HEK293 (cell line): ENCODE data around the gene SMS.

Experiments
- CTCF ChIA-PET: fragments of 350-600 bp; formaldehyde crosslinking; extraction: SDS; loops from one replicate; lab custom pipeline; 2021; ENCODE audit warnings: antibody characterized with exemption; lab: Yijun Ruan, JAX
- POLR2A ChIA-PET: fragments of 300-600 bp; formaldehyde crosslinking; extraction: SDS; loops from one replicate; lab custom pipeline; 2020; ENCODE audit warnings: antibody characterized with exemption, inconsistent platforms; lab: Yijun Ruan, JAX
- H3K27ac ChIP-seq: fragments of 200-500 bp; sonication (Bioruptor generic); 2 replicates; pipeline ENCODE4 v1.5.1; 2014; ENCODE audit warnings: low read depth, low read length, control low read depth, inconsistent platforms; ENCODE audit errors: extremely low read depth
- H3K36me3 ChIP-seq, 2 experiments: fragments of 200-500 bp in 1 of 2; sonication (Bioruptor generic) in 1 of 2; 1 replicate in 1 of 2; 2 replicates in 1 of 2; pipeline ENCODE4 v1.5.1; 2014 to 2017; ENCODE audit warnings: inconsistent platforms in 2 of 2, low read length in 2 of 2; ENCODE audit not compliant: control insufficient read depth in 2 of 2, insufficient read depth in 1 of 2
- H3K4me1 ChIP-seq: fragments of 200-500 bp; sonication (Bioruptor generic); 2 replicates; pipeline ENCODE4 v1.5.1; 2014; ENCODE audit warnings: mild to moderate bottlenecking, low read length, inconsistent platforms; ENCODE audit not compliant: control insufficient read depth, insufficient read depth
- H3K4me3 ChIP-seq: 2 replicates; pipeline ENCODE4 v1.5.1; 2011; ENCODE audit warnings: low read depth, mild to moderate bottlenecking, control low read depth, low read length, moderate library complexity
- H3K9me3 ChIP-seq: fragments of 200-500 bp; sonication (Bioruptor generic); 2 replicates; pipeline ENCODE4 v1.5.1; 2014; ENCODE audit warnings: low read depth, low read length, inconsistent platforms; ENCODE audit not compliant: control insufficient read depth, insufficient read depth
- GLI4 ChIP-seq: fragments of 450-650 bp; formaldehyde crosslinking; IDR thresholded peaks from 2 replicates; pipeline ENCODE4 v1.5.1; 2016; ENCODE audit warnings: missing biosample characterization, missing genetic modification characterization
- KLF10 ChIP-seq: fragments of 450-650 bp; IDR thresholded peaks from 2 replicates; pipeline ENCODE4 v1.5.1; 2018; ENCODE audit warnings: missing biosample characterization, mild to moderate bottlenecking, missing genetic modification characterization
- KLF9 ChIP-seq: fragments of 450-650 bp; formaldehyde crosslinking; IDR thresholded peaks from 2 replicates; pipeline ENCODE4 v1.5.1; 2016; ENCODE audit warnings: missing biosample characterization, missing genetic modification characterization, low read depth
- PRDM1 ChIP-seq: fragments of 450-650 bp; formaldehyde crosslinking; IDR thresholded peaks from 2 replicates; pipeline ENCODE4; 2016; ENCODE audit warnings: missing biosample characterization, missing genetic modification characterization
- TCF7L2 ChIP-seq: IDR thresholded peaks from 2 replicates; pipeline ENCODE4 v1.6.1; 2011; ENCODE audit warnings: low read depth, mild to moderate bottlenecking, inconsistent platforms, low read length, moderate library complexity, borderline replicate concordance
- ZNF10 ChIP-seq: fragments of 450-650 bp; formaldehyde crosslinking; IDR thresholded peaks from 2 replicates; pipeline ENCODE4 v1.5.1; 2017; ENCODE audit warnings: missing biosample characterization, missing genetic modification characterization
- ZNF138 ChIP-seq: fragments of 450-650 bp; formaldehyde crosslinking; IDR thresholded peaks from 2 replicates; pipeline ENCODE4 v1.5.1; 2016; ENCODE audit warnings: missing biosample characterization, missing genetic modification characterization, borderline replicate concordance
- ZNF221 ChIP-seq: fragments of 450-650 bp; formaldehyde crosslinking; IDR thresholded peaks from 2 replicates; pipeline ENCODE4 v1.5.1; 2017; ENCODE audit warnings: missing biosample characterization, missing genetic modification characterization, borderline replicate concordance
- ZNF274 ChIP-seq, 2 experiments: fragments of 200-500 bp in 1 of 2; fragments of 450-650 bp in 1 of 2; sonication (Bioruptor generic) in 1 of 2; formaldehyde crosslinking in 1 of 2; IDR thresholded peaks; 2 replicates each; pipeline versions ENCODE4 v1.5.1 to v1.6.1; 2014 to 2016; ENCODE audit warnings: borderline replicate concordance in 1 of 2, inconsistent platforms in 1 of 2, low read length in 1 of 2, missing biosample characterization in 1 of 2, missing genetic modification characterization in 1 of 2
- ZNF302 ChIP-seq: fragments of 450-650 bp; formaldehyde crosslinking; IDR thresholded peaks from 2 replicates; pipeline ENCODE4 v1.5.1; 2016; ENCODE audit warnings: missing biosample characterization, missing genetic modification characterization, low read depth
- ZNF423 ChIP-seq: fragments of 450-650 bp; formaldehyde crosslinking; IDR thresholded peaks from 2 replicates; pipeline ENCODE4 v1.5.1; 2016; ENCODE audit warnings: missing biosample characterization, missing genetic modification characterization
- ZNF624 ChIP-seq: fragments of 450-650 bp; formaldehyde crosslinking; IDR thresholded peaks from 2 replicates; pipeline ENCODE4 v1.5.1; 2017; ENCODE audit warnings: missing biosample characterization, missing genetic modification characterization
- ZNF626 ChIP-seq: fragments of 450-650 bp; sonication (Bioruptor Pico); formaldehyde crosslinking; IDR thresholded peaks from 2 replicates; pipeline ENCODE4 v1.5.1; 2018; ENCODE audit warnings: missing biosample characterization, missing genetic modification characterization, inconsistent platforms
- ZNF792 ChIP-seq: fragments of 450-650 bp; formaldehyde crosslinking; IDR thresholded peaks from 2 replicates; pipeline ENCODE4 v1.5.1; 2016; ENCODE audit warnings: missing biosample characterization, missing genetic modification characterization
- TF ChIP-seq, protein P1 (sequence below): fragments of 450-650 bp; formaldehyde crosslinking; IDR thresholded peaks from 2 replicates; pipeline ENCODE4 v1.5.1; 2016; ENCODE audit warnings: missing biosample characterization, missing genetic modification characterization
- TF ChIP-seq, protein P2 (sequence below): fragments of 450-650 bp; formaldehyde crosslinking; IDR thresholded peaks from 2 replicates; pipeline ENCODE4 v1.5.1; 2016; ENCODE audit warnings: missing biosample characterization, missing genetic modification characterization
- TF ChIP-seq, protein P3 (sequence below): fragments of 450-650 bp; formaldehyde crosslinking; IDR thresholded peaks from 2 replicates; pipeline ENCODE4 v1.5.1; 2016; ENCODE audit warnings: missing biosample characterization, missing genetic modification characterization, low read depth
- TF ChIP-seq, protein P4 (sequence below): fragments of 450-650 bp; formaldehyde crosslinking; IDR thresholded peaks from 2 replicates; pipeline ENCODE4 v1.5.1; 2016; ENCODE audit warnings: missing biosample characterization, missing genetic modification characterization, borderline replicate concordance
- TF ChIP-seq, protein P5 (sequence below): fragments of 450-650 bp; formaldehyde crosslinking; IDR thresholded peaks from 2 replicates; pipeline ENCODE4 v1.5.1; 2016; ENCODE audit warnings: missing biosample characterization, missing genetic modification characterization, low read depth

Gene SMS

DNA sequence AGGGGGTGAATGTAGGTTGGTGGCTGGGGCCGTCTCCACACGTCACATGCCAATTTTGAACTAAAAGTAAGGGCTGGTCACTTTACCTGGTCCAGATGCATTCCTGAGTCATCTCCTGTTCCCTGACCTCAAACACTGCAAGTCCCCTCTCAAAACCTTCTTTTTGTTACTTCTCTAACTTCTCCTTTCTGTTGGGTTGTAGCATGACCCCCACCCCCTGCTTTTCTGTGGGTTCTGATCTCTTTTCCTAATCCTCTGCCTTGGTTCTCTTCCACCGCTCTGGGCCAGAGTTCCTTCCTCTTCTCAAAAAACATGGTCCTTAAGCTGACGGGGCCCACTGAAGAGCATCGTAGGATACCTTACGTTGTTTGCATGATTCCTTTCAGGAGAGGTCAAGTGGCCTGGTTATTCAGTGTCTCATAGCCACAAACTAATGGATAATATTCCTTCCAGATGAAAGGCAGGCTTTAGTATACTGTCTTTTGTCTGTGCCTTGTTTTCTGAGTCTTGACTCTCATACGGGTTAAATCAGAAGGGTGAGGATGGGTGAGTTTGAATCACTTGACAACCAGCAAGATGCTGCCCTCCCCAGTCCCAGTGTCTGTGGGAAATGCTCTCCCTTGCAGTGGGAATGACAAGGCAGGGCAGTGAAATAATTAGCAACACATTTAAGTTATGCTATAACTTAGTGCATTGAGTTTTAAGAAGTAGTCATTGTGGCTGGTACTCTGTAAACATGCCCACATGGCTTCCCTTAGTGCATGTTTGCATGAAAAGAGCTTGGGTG is 15.1 kb downstream of the SMS start:
- H3K9me3 ChIP-seq: no peaks in the 10 kb centered on the region
- TF ChIP-seq, protein P1, sequence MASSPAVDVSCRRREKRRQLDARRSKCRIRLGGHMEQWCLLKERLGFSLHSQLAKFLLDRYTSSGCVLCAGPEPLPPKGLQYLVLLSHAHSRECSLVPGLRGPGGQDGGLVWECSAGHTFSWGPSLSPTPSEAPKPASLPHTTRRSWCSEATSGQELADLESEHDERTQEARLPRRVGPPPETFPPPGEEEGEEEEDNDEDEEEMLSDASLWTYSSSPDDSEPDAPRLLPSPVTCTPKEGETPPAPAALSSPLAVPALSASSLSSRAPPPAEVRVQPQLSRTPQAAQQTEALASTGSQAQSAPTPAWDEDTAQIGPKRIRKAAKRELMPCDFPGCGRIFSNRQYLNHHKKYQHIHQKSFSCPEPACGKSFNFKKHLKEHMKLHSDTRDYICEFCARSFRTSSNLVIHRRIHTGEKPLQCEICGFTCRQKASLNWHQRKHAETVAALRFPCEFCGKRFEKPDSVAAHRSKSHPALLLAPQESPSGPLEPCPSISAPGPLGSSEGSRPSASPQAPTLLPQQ (tag by site-specific recombination): 0 out of 2 replicates have a peak, but pooled peaks have one; percentile 44
- no peak for TF ChIP-seq ZNF624
- H3K4me1 ChIP-seq: 0 out of 2 replicates have a peak, but pooled peaks cover 2% of the 10 kb centered on the region
- ChIA-PET POLR2A (no interaction called here), CTCF (interaction anchor here (0.5 kb wide), 1 partner anchor 139 kb away, joined by 3 read pairs; no protein-coding TSS in a partner anchor)
- no peak overlapping the region for H3K27ac ChIP-seq
- no peaks in the 10 kb centered on the region; a peak in 1 of 3 replicates for H3K36me3 ChIP-seq
- H3K4me3 ChIP-seq: no peak overlapping the region

DNA sequence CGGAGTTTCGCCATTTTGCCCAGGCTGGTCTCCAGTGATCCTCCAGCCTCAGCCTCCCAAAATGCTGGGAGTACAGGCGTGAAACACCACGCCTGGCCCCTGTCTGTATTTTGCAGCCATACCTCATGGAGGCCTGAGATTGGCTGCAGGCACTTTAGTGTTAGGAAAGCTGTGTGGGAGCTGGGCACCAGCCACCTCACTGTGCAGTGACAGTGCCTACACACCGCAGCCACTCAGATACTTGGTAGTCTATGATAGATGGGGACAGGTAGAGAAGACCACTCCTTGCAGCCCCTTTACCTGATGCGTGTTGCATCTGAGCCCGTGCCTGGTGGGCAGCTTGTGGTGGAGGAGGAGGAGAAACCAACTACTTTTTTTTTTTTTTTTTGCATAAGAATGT is 16.3 kb downstream of the SMS start:
- ChIA-PET CTCF (no interaction called here), POLR2A (no interaction called here)
- H3K36me3 ChIP-seq: no peaks in the 10 kb centered on the region; a peak in 1 of 3 replicates
- 0 out of 2 replicates have a peak, but pooled peaks cover 2% of the 10 kb centered on the region for H3K4me1 ChIP-seq
- no peaks in the 10 kb centered on the region for H3K9me3 ChIP-seq
- TF ChIP-seq ZNF302 (tag by site-specific recombination) (no peak), PRDM1 (tag by site-specific recombination) (no peak), TCF7L2 (no peak), ZNF626 (no peak), GLI4 (no peak), ZNF792 (no peak), ZNF423 (tag by site-specific recombination) (no peak)
- TF ChIP-seq, protein P2, sequence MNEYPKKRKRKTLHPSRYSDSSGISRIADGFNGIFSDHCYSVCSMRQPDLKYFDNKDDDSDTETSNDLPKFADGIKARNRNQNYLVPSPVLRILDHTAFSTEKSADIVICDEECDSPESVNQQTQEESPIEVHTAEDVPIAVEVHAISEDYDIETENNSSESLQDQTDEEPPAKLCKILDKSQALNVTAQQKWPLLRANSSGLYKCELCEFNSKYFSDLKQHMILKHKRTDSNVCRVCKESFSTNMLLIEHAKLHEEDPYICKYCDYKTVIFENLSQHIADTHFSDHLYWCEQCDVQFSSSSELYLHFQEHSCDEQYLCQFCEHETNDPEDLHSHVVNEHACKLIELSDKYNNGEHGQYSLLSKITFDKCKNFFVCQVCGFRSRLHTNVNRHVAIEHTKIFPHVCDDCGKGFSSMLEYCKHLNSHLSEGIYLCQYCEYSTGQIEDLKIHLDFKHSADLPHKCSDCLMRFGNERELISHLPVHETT (tag by site-specific recombination): no peak
- TF ChIP-seq, protein P3, sequence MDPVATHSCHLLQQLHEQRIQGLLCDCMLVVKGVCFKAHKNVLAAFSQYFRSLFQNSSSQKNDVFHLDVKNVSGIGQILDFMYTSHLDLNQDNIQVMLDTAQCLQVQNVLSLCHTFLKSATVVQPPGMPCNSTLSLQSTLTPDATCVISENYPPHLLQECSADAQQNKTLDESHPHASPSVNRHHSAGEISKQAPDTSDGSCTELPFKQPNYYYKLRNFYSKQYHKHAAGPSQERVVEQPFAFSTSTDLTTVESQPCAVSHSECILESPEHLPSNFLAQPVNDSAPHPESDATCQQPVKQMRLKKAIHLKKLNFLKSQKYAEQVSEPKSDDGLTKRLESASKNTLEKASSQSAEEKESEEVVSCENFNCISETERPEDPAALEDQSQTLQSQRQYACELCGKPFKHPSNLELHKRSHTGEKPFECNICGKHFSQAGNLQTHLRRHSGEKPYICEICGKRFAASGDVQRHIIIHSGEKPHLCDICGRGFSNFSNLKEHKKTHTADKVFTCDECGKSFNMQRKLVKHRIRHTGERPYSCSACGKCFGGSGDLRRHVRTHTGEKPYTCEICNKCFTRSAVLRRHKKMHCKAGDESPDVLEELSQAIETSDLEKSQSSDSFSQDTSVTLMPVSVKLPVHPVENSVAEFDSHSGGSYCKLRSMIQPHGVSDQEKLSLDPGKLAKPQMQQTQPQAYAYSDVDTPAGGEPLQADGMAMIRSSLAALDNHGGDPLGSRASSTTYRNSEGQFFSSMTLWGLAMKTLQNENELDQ: no peak
- TF ChIP-seq, protein P4, sequence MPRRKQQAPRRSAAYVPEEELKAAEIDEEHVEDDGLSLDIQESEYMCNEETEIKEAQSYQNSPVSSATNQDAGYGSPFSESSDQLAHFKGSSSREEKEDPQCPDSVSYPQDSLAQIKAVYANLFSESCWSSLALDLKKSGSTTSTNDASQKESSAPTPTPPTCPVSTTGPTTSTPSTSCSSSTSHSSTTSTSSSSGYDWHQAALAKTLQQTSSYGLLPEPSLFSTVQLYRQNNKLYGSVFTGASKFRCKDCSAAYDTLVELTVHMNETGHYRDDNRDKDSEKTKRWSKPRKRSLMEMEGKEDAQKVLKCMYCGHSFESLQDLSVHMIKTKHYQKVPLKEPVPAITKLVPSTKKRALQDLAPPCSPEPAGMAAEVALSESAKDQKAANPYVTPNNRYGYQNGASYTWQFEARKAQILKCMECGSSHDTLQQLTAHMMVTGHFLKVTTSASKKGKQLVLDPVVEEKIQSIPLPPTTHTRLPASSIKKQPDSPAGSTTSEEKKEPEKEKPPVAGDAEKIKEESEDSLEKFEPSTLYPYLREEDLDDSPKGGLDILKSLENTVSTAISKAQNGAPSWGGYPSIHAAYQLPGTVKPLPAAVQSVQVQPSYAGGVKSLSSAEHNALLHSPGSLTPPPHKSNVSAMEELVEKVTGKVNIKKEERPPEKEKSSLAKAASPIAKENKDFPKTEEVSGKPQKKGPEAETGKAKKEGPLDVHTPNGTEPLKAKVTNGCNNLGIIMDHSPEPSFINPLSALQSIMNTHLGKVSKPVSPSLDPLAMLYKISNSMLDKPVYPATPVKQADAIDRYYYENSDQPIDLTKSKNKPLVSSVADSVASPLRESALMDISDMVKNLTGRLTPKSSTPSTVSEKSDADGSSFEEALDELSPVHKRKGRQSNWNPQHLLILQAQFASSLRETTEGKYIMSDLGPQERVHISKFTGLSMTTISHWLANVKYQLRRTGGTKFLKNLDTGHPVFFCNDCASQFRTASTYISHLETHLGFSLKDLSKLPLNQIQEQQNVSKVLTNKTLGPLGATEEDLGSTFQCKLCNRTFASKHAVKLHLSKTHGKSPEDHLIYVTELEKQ: no peak
- no peak overlapping the region for H3K4me3 ChIP-seq
- no peak overlapping the region for H3K27ac ChIP-seq

DNA sequence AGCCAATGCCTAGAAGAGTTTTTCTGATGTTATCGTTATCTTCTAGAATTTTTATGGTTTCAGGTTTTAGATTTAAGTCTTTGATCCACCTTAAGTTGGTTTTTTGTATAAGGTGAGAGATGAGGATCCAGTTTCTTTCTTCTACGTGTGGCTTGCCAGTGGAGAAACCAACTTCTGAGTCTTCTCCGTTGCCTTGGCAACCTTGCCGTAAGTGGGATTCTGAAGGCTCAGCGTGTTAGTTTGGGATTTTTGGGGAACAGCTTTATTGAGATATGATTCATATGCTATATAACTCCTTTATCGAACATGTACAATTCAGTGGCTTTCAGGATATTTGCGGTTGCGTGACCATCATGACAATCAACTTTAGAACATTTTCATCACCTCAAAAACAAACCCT is 17.7 kb downstream of the SMS start:
- no peaks in the 10 kb centered on the region; a peak in 1 of 3 replicates for H3K36me3 ChIP-seq
- H3K27ac ChIP-seq: no peak overlapping the region
- ChIA-PET CTCF (no interaction called here), POLR2A (no interaction called here)
- H3K4me1 ChIP-seq: 0 out of 2 replicates have a peak, but pooled peaks cover under 1% of the 10 kb centered on the region
- no peaks in the 10 kb centered on the region for H3K9me3 ChIP-seq
- H3K4me3 ChIP-seq: no peak overlapping the region
- TF ChIP-seq KLF10 (tag by site-specific recombination): no peak
- no peak for TF ChIP-seq ZNF138 (tag by site-specific recombination)
- TF ChIP-seq ZNF221 (tag by site-specific recombination): no peak
- TF ChIP-seq ZNF274 (IDR thresholded peaks at IDR 0.05; ENCODE audit: low read length): no peak
- no peak for TF ChIP-seq ZNF274 (tag by site-specific recombination; IDR thresholded peaks at IDR 0.05; ENCODE audit: borderline replicate concordance)
- TF ChIP-seq ZNF10: no peak
- TF ChIP-seq, protein P5, sequence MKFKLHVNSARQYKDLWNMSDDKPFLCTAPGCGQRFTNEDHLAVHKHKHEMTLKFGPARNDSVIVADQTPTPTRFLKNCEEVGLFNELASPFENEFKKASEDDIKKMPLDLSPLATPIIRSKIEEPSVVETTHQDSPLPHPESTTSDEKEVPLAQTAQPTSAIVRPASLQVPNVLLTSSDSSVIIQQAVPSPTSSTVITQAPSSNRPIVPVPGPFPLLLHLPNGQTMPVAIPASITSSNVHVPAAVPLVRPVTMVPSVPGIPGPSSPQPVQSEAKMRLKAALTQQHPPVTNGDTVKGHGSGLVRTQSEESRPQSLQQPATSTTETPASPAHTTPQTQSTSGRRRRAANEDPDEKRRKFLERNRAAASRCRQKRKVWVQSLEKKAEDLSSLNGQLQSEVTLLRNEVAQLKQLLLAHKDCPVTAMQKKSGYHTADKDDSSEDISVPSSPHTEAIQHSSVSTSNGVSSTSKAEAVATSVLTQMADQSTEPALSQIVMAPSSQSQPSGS (tag by site-specific recombination): no peak
- TF ChIP-seq KLF9: no peak
